Measurements from ENCODE around the gene ABHD11. TPM values are rescaled to one million over a fixed set of nuclear protein-coding genes. Genes with fewer than 3 reads are reported as not detected.

Gene ABHD11
- total and polyA plus RNA-seq, 9 of the 15 experiments (the other 6 are each of a cell fraction or from before 2014, with no cell fraction given), result 7.7 to 44.2 (median 18.9) TPM

GRCh38 chr7:73715648-73716317 lies 22.8 kb downstream of the ABHD11 start (continued):
- TF ChIP-seq ZBTB7A (IDR thresholded peaks at IDR 0.05; ENCODE audit: borderline replicate concordance, control insufficient read depth, low read depth, low read length) (peak; percentile 85; the same call in 1 of the 2 replicates), HMBOX1 (IDR thresholded peaks at IDR 0.05) (peak; percentile 60; the same call in 1 of the 2 replicates), C11orf30 (IDR thresholded peaks at IDR 0.05; ENCODE audit: low read depth) (peak; percentile 86), SMARCA4 (IDR thresholded peaks at IDR 0.05) (peak; percentile 85), ZNF324 (CRISPR knock-in tag; IDR thresholded peaks at IDR 0.05) (0 out of 2 replicates have a peak, but pooled peaks have one; percentile 30), NR2F6 (CRISPR knock-in tag; IDR thresholded peaks at IDR 0.05) (no peak), HMGN3 (IDR thresholded peaks at IDR 0.05; ENCODE audit: borderline replicate concordance, extremely low read depth, insufficient read length, low read depth, low read length) (peak; percentile 99), ZNF175 (CRISPR knock-in tag; IDR thresholded peaks at IDR 0.05; ENCODE audit: low read depth) (0 out of 2 replicates have a peak, but pooled peaks have one; percentile 45), ZNF184 (CRISPR knock-in tag; IDR thresholded peaks at IDR 0.05) (no peak), MITF (IDR thresholded peaks at IDR 0.05) (peak; percentile 40; the same call in 1 of the 2 replicates), AFF1 (IDR thresholded peaks at IDR 0.05; ENCODE audit: low read depth in 1 of 2, partially characterized antibody in 2 of 2) (peak in 1 of 2 experiments; percentile 51), NCOA6 (IDR thresholded peaks at IDR 0.05) (no peak), ZNF445 (CRISPR knock-in tag; IDR thresholded peaks at IDR 0.05; ENCODE audit: low read depth) (0 out of 2 replicates have a peak, but pooled peaks have one; percentile 35), PHF21A (IDR thresholded peaks at IDR 0.05; ENCODE audit: borderline replicate concordance, low read depth) (peak; percentile 85), RBBP5 (IDR thresholded peaks at IDR 0.05; ENCODE audit: borderline replicate concordance, insufficient read depth, low read length, poor library complexity, severe bottlenecking) (peak; percentile 29), FOXK1 (CRISPR knock-in tag; IDR thresholded peaks at IDR 0.05; ENCODE audit: borderline replicate concordance) (peak; percentile 12; the same call in 1 of the 2 replicates), STAG1 (CRISPR knock-in tag; IDR thresholded peaks at IDR 0.05; ENCODE audit: borderline replicate concordance) (no peak), DDX20 (tag; IDR thresholded peaks at IDR 0.05; ENCODE audit: low read depth) (no peak), GATA2 (CRISPR knock-in tag; IDR thresholded peaks at IDR 0.05) (peak; percentile 93), LCOR (CRISPR knock-in tag; IDR thresholded peaks at IDR 0.05) (0 out of 2 replicates have a peak, but pooled peaks have one; percentile 2)

Data from K562 (cell line).